Astrocyte (in vitro differentiated cells and primary cell): ENCODE measurements around the gene TRMT11. TPM values are rescaled to one million over a fixed set of nuclear protein-coding genes. Genes with fewer than 3 reads are reported as not detected.
A peak's percentile ranks its signal among the peaks of the same experiment; 100 is the strongest.

Experiments used
- DNase-seq: peaks from one replicate; pipeline ENCODE4 v3.0.0-alpha.2; 2010; ENCODE audit warnings: low read depth
- FAIRE-seq: peaks from 2 replicates; lab custom pipeline; 2011; peaks lifted over from hg19 to GRCh38; lab: Jason Lieb, UNC
- H2AFZ ChIP-seq: 2 replicates; pipeline ENCODE4 v1.6.0; 2012; ENCODE audit warnings: low read depth, low read length, inconsistent platforms
- H3K27ac ChIP-seq: 2 replicates; pipeline ENCODE4 v1.5.1; 2011; ENCODE audit warnings: low read depth, low read length, inconsistent platforms
- H3K27me3 ChIP-seq: 2 replicates; pipeline ENCODE4 v1.6.0; 2011; ENCODE audit warnings: low read length, inconsistent platforms; ENCODE audit not compliant: insufficient read depth
- H3K36me3 ChIP-seq: 2 replicates; pipeline ENCODE4 v1.5.1; 2011; ENCODE audit warnings: low read length, inconsistent platforms; ENCODE audit not compliant: insufficient read depth
- H3K4me1 ChIP-seq: 2 replicates; pipeline ENCODE4 v1.5.1; 2011; ENCODE audit warnings: low read length, inconsistent platforms; ENCODE audit not compliant: insufficient read depth
- H3K4me2 ChIP-seq: 2 replicates; pipeline ENCODE4 v1.6.0; 2012; ENCODE audit warnings: low read length, inconsistent platforms
- H3K4me3 ChIP-seq: 2 replicates; pipeline ENCODE4 v1.5.1; 2011; ENCODE audit warnings: low read depth, mild to moderate bottlenecking, low read length, inconsistent platforms; ENCODE audit not compliant: insufficient read depth
- H3K79me2 ChIP-seq: 2 replicates; pipeline ENCODE4 v1.6.0; 2012; ENCODE audit warnings: mild to moderate bottlenecking, low read length, inconsistent platforms; ENCODE audit not compliant: insufficient read depth
- H3K9ac ChIP-seq: 2 replicates; pipeline ENCODE4 v1.6.0; 2012; ENCODE audit warnings: mild to moderate bottlenecking, low read length, inconsistent platforms
- H3K9me3 ChIP-seq: 2 replicates; pipeline ENCODE4 v1.5.1; 2012; ENCODE audit warnings: low read depth, mild to moderate bottlenecking, low read length, inconsistent platforms; ENCODE audit not compliant: insufficient read depth
- H4K20me1 ChIP-seq: 2 replicates; pipeline ENCODE4 v1.6.0; 2012; ENCODE audit warnings: low read length, inconsistent platforms; ENCODE audit not compliant: insufficient read depth
- H3K27ac Mint-ChIP-seq: one replicate; pipeline ENCODE4 v1.8.0; 2021; ENCODE audit warnings: mild to moderate bottlenecking, mixed read lengths; ENCODE audit not compliant: unreplicated experiment
- H3K27me3 Mint-ChIP-seq: one replicate; pipeline ENCODE4 v1.8.0; 2021; ENCODE audit warnings: low read depth, mixed read lengths; ENCODE audit not compliant: unreplicated experiment
- H3K36me3 Mint-ChIP-seq: one replicate; pipeline ENCODE4 v1.8.0; 2021; ENCODE audit warnings: low read depth, mixed read lengths; ENCODE audit not compliant: unreplicated experiment
- H3K4me1 Mint-ChIP-seq: one replicate; pipeline ENCODE4 v1.8.0; 2021; ENCODE audit warnings: low read depth, mixed read lengths; ENCODE audit not compliant: unreplicated experiment
- H3K4me3 Mint-ChIP-seq: one replicate; pipeline ENCODE4 v1.8.0; 2021; ENCODE audit warnings: mild to moderate bottlenecking, moderate library complexity, mixed read lengths; ENCODE audit not compliant: unreplicated experiment
- H3K9me3 Mint-ChIP-seq: one replicate; pipeline ENCODE4 v1.8.0; 2021; ENCODE audit warnings: mild to moderate bottlenecking, mixed read lengths; ENCODE audit not compliant: unreplicated experiment
- EZH2 ChIP-seq: IDR thresholded peaks from 2 replicates; pipeline ENCODE4 v1.6.1; 2012; ENCODE audit warnings: mild to moderate bottlenecking, low read length, inconsistent platforms; ENCODE audit not compliant: insufficient read depth
- total RNA-seq: library from RNA; stranded (reverse); gene quantifications from 2 replicates; pipeline ENCODE4 v1.2.1, GENCODE V29; 2021
- TF ChIP-seq, protein P1 (sequence below): IDR thresholded peaks from 2 replicates; pipeline ENCODE4 v1.5.1; 2011; ENCODE audit warnings: low read depth, mild to moderate bottlenecking, inconsistent platforms, low read length, moderate library complexity; ENCODE audit not compliant: insufficient read depth

TRMT11 gene
- total RNA-seq, 1 donor from 2014 or later: 18.2 TPM

DNA sequence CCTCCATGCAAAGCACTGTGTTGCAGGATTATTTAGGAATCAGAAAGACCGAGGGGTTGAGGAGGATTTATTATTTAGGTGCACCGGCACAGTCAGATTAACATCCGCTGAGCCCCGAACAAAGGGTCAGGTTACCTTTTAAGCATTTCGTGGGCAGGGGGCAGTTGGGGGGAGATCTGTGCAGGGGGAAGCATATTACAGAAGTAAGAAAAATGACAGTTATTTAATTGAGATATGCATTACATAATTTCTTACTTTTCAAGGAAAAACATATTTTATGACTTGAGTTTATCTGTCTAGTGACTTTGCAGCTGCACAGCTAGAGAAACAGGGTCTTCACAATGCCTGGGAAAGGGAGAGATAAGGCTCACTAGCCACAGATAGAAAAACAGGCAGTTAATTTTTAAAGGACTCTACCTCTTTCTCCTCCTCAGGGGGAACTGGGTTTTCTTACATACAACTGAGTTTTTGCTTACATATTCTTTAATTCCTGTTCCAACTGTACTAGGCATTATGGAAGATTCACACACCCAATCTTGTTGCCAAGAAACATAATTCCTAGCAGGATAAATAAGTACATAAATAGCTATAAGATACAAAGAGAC lies 31.5 kb upstream of the TRMT11 start:
- TF ChIP-seq, protein P1, sequence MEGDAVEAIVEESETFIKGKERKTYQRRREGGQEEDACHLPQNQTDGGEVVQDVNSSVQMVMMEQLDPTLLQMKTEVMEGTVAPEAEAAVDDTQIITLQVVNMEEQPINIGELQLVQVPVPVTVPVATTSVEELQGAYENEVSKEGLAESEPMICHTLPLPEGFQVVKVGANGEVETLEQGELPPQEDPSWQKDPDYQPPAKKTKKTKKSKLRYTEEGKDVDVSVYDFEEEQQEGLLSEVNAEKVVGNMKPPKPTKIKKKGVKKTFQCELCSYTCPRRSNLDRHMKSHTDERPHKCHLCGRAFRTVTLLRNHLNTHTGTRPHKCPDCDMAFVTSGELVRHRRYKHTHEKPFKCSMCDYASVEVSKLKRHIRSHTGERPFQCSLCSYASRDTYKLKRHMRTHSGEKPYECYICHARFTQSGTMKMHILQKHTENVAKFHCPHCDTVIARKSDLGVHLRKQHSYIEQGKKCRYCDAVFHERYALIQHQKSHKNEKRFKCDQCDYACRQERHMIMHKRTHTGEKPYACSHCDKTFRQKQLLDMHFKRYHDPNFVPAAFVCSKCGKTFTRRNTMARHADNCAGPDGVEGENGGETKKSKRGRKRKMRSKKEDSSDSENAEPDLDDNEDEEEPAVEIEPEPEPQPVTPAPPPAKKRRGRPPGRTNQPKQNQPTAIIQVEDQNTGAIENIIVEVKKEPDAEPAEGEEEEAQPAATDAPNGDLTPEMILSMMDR: no peak
- TF ChIP-seq EZH2: no peak
- H3K4me1 ChIP-seq: peaks cover 13% of the 10 kb centered on the region
- no peaks in the 10 kb centered on the region for H4K20me1 ChIP-seq
- H3K9ac ChIP-seq: no peak overlapping the region
- H3K27ac Mint-ChIP-seq: no peak overlapping the region
- H3K9me3 Mint-ChIP-seq: no peaks in the 10 kb centered on the region
- H2AFZ ChIP-seq: no peak overlapping the region
- H3K36me3 Mint-ChIP-seq: no peaks in the 10 kb centered on the region
- H3K27me3 Mint-ChIP-seq: no peaks in the 10 kb centered on the region
- H3K36me3 ChIP-seq: no peaks in the 10 kb centered on the region
- DNase-seq (no peak), FAIRE-seq (no peak)
- no peak overlapping the region for H3K4me3 Mint-ChIP-seq
- no peak overlapping the region for H3K27ac ChIP-seq
- peaks cover 17% of the 10 kb centered on the region for H3K79me2 ChIP-seq
- peaks cover 2% of the 10 kb centered on the region for H3K27me3 ChIP-seq
- H3K9me3 ChIP-seq: no peaks in the 10 kb centered on the region
- no peak overlapping the region for H3K4me2 ChIP-seq
- peaks cover 3% of the 10 kb centered on the region for H3K4me1 Mint-ChIP-seq
- H3K4me3 ChIP-seq: no peak overlapping the region

DNA sequence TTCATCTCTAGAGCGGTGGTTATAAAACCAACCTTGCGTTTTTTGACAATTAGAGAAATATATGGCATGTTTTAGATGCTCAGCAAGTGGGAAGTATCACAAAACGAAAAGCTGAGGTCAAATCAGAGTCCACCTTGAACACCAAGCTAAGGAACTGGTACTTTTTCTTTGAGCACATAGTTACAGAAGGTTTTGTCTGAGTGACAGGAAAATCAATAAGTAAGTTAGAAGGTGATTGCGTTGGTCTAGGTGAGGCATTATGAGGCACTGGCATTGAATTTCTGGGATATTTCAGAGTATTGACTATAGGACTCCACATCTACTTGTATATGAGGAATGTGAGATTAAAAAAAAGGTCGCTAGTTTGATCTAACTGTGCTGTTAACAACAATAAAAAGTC lies 30.4 kb upstream of the TRMT11 start:
- Histone ChIP-seq H4K20me1 (no peaks in the 10 kb centered on the region), H3K9me3 (no peaks in the 10 kb centered on the region), H3K4me3 (peak overlapping the region; percentile 90), H3K9ac (peak overlapping the region; percentile 94), H3K4me1 (peaks cover 13% of the 10 kb centered on the region), H3K27ac (peak overlapping the region; percentile 83), H3K4me2 (peak overlapping the region; percentile 87), H2AFZ (no peak overlapping the region), H3K79me2 (peaks cover 19% of the 10 kb centered on the region), H3K36me3 (no peaks in the 10 kb centered on the region), H3K27me3 (peaks cover 2% of the 10 kb centered on the region)
- no peaks in the 10 kb centered on the region for H3K36me3 Mint-ChIP-seq
- DNase-seq (no peak), FAIRE-seq (no peak)
- no peaks in the 10 kb centered on the region for H3K4me1 Mint-ChIP-seq
- no peak overlapping the region for H3K27ac Mint-ChIP-seq
- TF ChIP-seq EZH2: no peak
- TF ChIP-seq, protein P1: no peak
- no peak overlapping the region for H3K4me3 Mint-ChIP-seq
- no peaks in the 10 kb centered on the region for H3K27me3 Mint-ChIP-seq
- no peaks in the 10 kb centered on the region for H3K9me3 Mint-ChIP-seq
